SK-N-SH (cell line): ENCODE data around the gene CHRNA5. TPM values are rescaled to one million over a fixed set of nuclear protein-coding genes. Genes with fewer than 3 reads are reported as not detected.

ENCODE experiments used
- CTCF ChIA-PET: fragments of 300-600, 350-600 bp; formaldehyde crosslinking; extraction: SDS; loops from one replicate; lab custom pipeline; 2021; lab: Yijun Ruan, JAX
- POLR2A ChIA-PET: fragments of 350-600 bp; sonication (Branson Sonifier 250); formaldehyde crosslinking; extraction: SDS; loops from one replicate; lab custom pipeline; 2020; ENCODE audit warnings: antibody characterized with exemption, inconsistent platforms; lab: Yijun Ruan, JAX
- DNase-seq: peaks from one replicate; pipeline ENCODE4 v3.0.0; 2012
- H2AFZ ChIP-seq: fragments of 200-600 bp; sonication (generic); 2 replicates; pipeline ENCODE4 v1.8.1; 2016; ENCODE audit warnings: antibody characterized with exemption, mild to moderate bottlenecking, low read depth
- H3F3A ChIP-seq: fragments of 200-600 bp; sonication (generic); replicated peaks from 2 replicates; pipeline ENCODE3; 2016; ENCODE audit warnings: antibody characterized with exemption, mild to moderate bottlenecking; ENCODE audit not compliant: insufficient read depth
- H3K27ac ChIP-seq, 2 experiments: fragments of 200-500 bp in 1 of 2; fragments of 200-600 bp in 1 of 2; sonication (Bioruptor generic) in 1 of 2; sonication (generic), shearing (Covaris generic) in 1 of 2; 2 replicates each; pipeline versions ENCODE4 v1.5.1 to v1.6.1; 2014 to 2016; ENCODE audit warnings: low read depth in 2 of 2, inconsistent platforms in 1 of 2, low read length in 1 of 2, mild to moderate bottlenecking in 1 of 2, mixed read lengths in 1 of 2
- H3K27me3 ChIP-seq: fragments of 200-600 bp; sonication (generic), shearing (Covaris generic); 2 replicates; pipeline ENCODE4 v1.6.1; 2016; ENCODE audit warnings: mixed run types; ENCODE audit not compliant: insufficient read depth
- H3K36me3 ChIP-seq, 2 experiments: fragments of 200-500 bp in 1 of 2; fragments of 200-600 bp in 1 of 2; sonication (Bioruptor generic) in 1 of 2; sonication (generic) in 1 of 2; replicated peaks in 1 of 2; 2 replicates each; pipeline versions ENCODE3 to v1.5.1; 2014 to 2016; ENCODE audit warnings: low read length in 1 of 2, mild to moderate bottlenecking in 1 of 2; ENCODE audit not compliant: insufficient read depth in 2 of 2, control insufficient read depth in 1 of 2
- H3K4me1 ChIP-seq, 2 experiments: fragments of 200-500 bp in 1 of 2; fragments of 200-600 bp in 1 of 2; sonication (Bioruptor generic) in 1 of 2; sonication (generic), shearing (Covaris generic) in 1 of 2; 2 replicates each; pipeline versions ENCODE4 v1.5.1 to v1.6.1; 2014 to 2016; ENCODE audit warnings: low read depth in 1 of 2, low read length in 1 of 2, mixed run types in 1 of 2; ENCODE audit not compliant: insufficient read depth in 2 of 2, control insufficient read depth in 1 of 2
- H3K4me2 ChIP-seq: fragments of 200-600 bp; sonication (generic), shearing (Covaris generic); 2 replicates; pipeline ENCODE4 v1.6.1; 2017; ENCODE audit warnings: mixed run types
- H3K4me3 ChIP-seq, 2 experiments: fragments of 200-500 bp in 1 of 2; fragments of 200-600 bp in 1 of 2; sonication (Bioruptor generic) in 1 of 2; sonication (generic), shearing (Covaris generic) in 1 of 2; 2 replicates each; pipeline versions ENCODE4 v1.5.1 to v1.8.1; 2014 to 2016; ENCODE audit warnings: low read depth in 2 of 2, inconsistent platforms in 1 of 2, low read length in 1 of 2, mild to moderate bottlenecking in 1 of 2, mixed read lengths in 1 of 2, moderate library complexity in 1 of 2
- H3K79me2 ChIP-seq: fragments of 200-600 bp; sonication (generic); 2 replicates; pipeline ENCODE4 v1.8.1; 2017; ENCODE audit warnings: mild to moderate bottlenecking; ENCODE audit not compliant: insufficient read depth
- H3K9ac ChIP-seq: fragments of 200-600 bp; sonication (generic); 2 replicates; pipeline ENCODE4 v1.6.1; 2017; ENCODE audit warnings: mixed run types
- H3K9me2 ChIP-seq: fragments of 200-600 bp; sonication (generic); 2 replicates; pipeline ENCODE4 v1.6.1; 2017; ENCODE audit warnings: mixed run types
- H3K9me3 ChIP-seq: fragments of 200-600 bp; sonication (generic); 2 replicates; pipeline ENCODE4 v1.6.1; 2017; ENCODE audit warnings: mixed run types, mild to moderate bottlenecking, moderate library complexity
- H4K20me1 ChIP-seq: fragments of 200-600 bp; sonication (generic); 2 replicates; pipeline ENCODE4 v1.6.1; 2017; ENCODE audit warnings: mild to moderate bottlenecking, mixed run types; ENCODE audit not compliant: insufficient read depth
- EZH2phosphoT487 ChIP-seq: fragments of 200-600 bp; sonication (generic); IDR thresholded peaks from 2 replicates; pipeline ENCODE4 v1.6.1; 2017; ENCODE audit warnings: low read depth, mixed run types, mild to moderate bottlenecking, antibody characterized with exemption, moderate library complexity, borderline replicate concordance
- MEF2A ChIP-seq: IDR thresholded peaks from 2 replicates; pipeline ENCODE4 v1.4.0; 2012; ENCODE audit warnings: low read depth, borderline replicate concordance
- RAD21 ChIP-seq: IDR thresholded peaks from 2 replicates; pipeline ENCODE4 v1.6.1; 2012; ENCODE audit warnings: mild to moderate bottlenecking, low read length
- RCOR1 ChIP-seq: fragments of 150-350 bp; IDR thresholded peaks from 2 replicates; pipeline ENCODE4 v1.6.1; 2017; ENCODE audit warnings: antibody characterized with exemption, low read length
- REST ChIP-seq: IDR thresholded peaks from 2 replicates; pipeline ENCODE4 v1.6.1; 2012; ENCODE audit warnings: mild to moderate bottlenecking, low read depth, low read length, moderate library complexity
- RXRA ChIP-seq: IDR thresholded peaks from 2 replicates; pipeline ENCODE4 v1.4.0; 2012; ENCODE audit warnings: low read depth, mild to moderate bottlenecking, borderline replicate concordance
- WGBS: methylation state at CpG from one replicate; pipeline ENCODE4 v1.1.6; 2017; ENCODE audit warnings: low lambda C conversion rate; 5-methylcytosine and 5-hydroxymethylcytosine counted together
- polyA plus RNA-seq, 3 experiments: library from polyadenylated mRNA; depleted of rRNA; stranded (reverse); fragments of >200 nt; gene quantifications; 2 replicates each; pipeline ENCODE4 v1.2.3, GENCODE V29; 2012

Gene CHRNA5
- polyA plus RNA-seq, 1 of the 3 experiments (the other 2 are of a cell fraction): 5.5 TPM

- no peak for TF ChIP-seq RCOR1
- no peak for TF ChIP-seq RXRA
- no peak for TF ChIP-seq RAD21
- no peak for TF ChIP-seq REST
- TF ChIP-seq EZH2phosphoT487: no peak
- Histone ChIP-seq H3F3A (no peaks in the 10 kb centered on the region), H3K9ac (no peak overlapping the region), H3K27ac (no peak overlapping the region; a peak in 1 of 4 replicates), H3K27me3 (peaks cover 9% of the 10 kb centered on the region), H3K79me2 (no peaks in the 10 kb centered on the region), H4K20me1 (no peaks in the 10 kb centered on the region), H3K4me1 (peaks cover 0 to 33% of the 10 kb centered on the region in 2 experiments; a peak in 1 of 4 replicates), H3K4me2 (no peak overlapping the region), H2AFZ (no peak overlapping the region), H3K36me3 (peaks cover 0 to 2% of the 10 kb centered on the region in 2 experiments), H3K4me3 (no peak overlapping the region), H3K9me2 (no peaks in the 10 kb centered on the region), H3K9me3 (0 out of 2 replicates have a peak, but pooled peaks cover 5% of the 10 kb centered on the region)
- DNase-seq: no peak
- POLR2A ChIA-PET: interaction anchor here (1.9 to 8.9 kb wide), 4 partner anchors 10 to 36 kb away, joined by 5 to 191 read pairs (median 24); partner anchors contain the start of gene CHRNA3
- WGBS: 63% methylated on average over 2 of the region's 2 CpGs
- CTCF ChIA-PET: interaction anchor here (1.1 to 8.5 kb wide), 4 partner anchors 17 to 114 kb away, joined by 3 to 157 read pairs (median 52); partner anchors contain the start of gene CHRNA3
Observed at GRCh38 chr15:78636378-78636859, 71.1 kb downstream of the CHRNA5 start.

- Histone ChIP-seq H3F3A (no peaks in the 10 kb centered on the region), H3K9ac (no peak overlapping the region), H2AFZ (no peak overlapping the region), H3K4me2 (no peak overlapping the region), H3K27me3 (peaks cover 18% of the 10 kb centered on the region), H3K4me1 (peaks cover 0 to 47% of the 10 kb centered on the region in 2 experiments; a peak in 2 of 4 replicates), H3K36me3 (peaks cover 0 to 2% of the 10 kb centered on the region in 2 experiments), H3K79me2 (no peaks in the 10 kb centered on the region), H3K4me3 (no peak overlapping the region), H3K9me2 (no peaks in the 10 kb centered on the region), H3K27ac (peak overlapping the region in 1 of 2 experiments; percentile 98; a peak in 2 of 4 replicates), H3K9me3 (0 out of 2 replicates have a peak, but pooled peaks cover 5% of the 10 kb centered on the region), H4K20me1 (no peaks in the 10 kb centered on the region)
- ChIA-PET CTCF (interaction anchor here (0.9 to 8.5 kb wide), 32 partner anchors 9 to 330 kb away, joined by 3 to 157 read pairs (median 7); partner anchors contain the start of genes ADAMTS7, CHRNA3 and CHRNA5), POLR2A (interaction anchor here (0.7 to 8.9 kb wide), 9 partner anchors 11 to 112 kb away, joined by 3 to 191 read pairs (median 7); partner anchors contain the start of gene CHRNA3)
- WGBS: 49% methylated on average over 4 of the region's 4 CpGs
- no peak for TF ChIP-seq MEF2A
- TF ChIP-seq RAD21: 0 out of 2 replicates have a peak, but pooled peaks have one; percentile 3
- no peak for DNase-seq
Observed at GRCh38 chr15:78637776-78638435, 72.6 kb downstream of the CHRNA5 start.
